ENCODE measurements around the gene ZNF343.
A peak's percentile ranks its signal among the peaks of the same experiment; 100 is the strongest.

Gene ZNF343

GRCh38 chr20:2508631-2509467 lies at the start of gene ZNF343:
Gene ZNF343 (minus strand): TSS chr20:2508915. CDS start chr20:2493895, 15,020 bp downstream.
- H3K4me3 ChIP-seq (ENCODE audit: low read length), result peak within 1 kb of the TSS; percentile 89
- DNase-seq (ENCODE audit: low read depth), result peak; percentile 74
- no peak for TF ChIP-seq CTCF (conservative IDR thresholded peaks at IDR 0.05; ENCODE audit: low read length)

GRCh38 chr20:2557873-2558580 lies 49.3 kb upstream of the ZNF343 start:
- DNase-seq (ENCODE audit: low read depth), result no peak
- no peak overlapping the region for H3K4me3 ChIP-seq (ENCODE audit: low read length)
- no peak for TF ChIP-seq CTCF (conservative IDR thresholded peaks at IDR 0.05; ENCODE audit: low read length)

GRCh38 chr20:2545594-2545993 lies 36.9 kb upstream of the ZNF343 start:
- H3K4me3 ChIP-seq (ENCODE audit: low read length), result no peak overlapping the region
- no peak for TF ChIP-seq CTCF (conservative IDR thresholded peaks at IDR 0.05; ENCODE audit: low read length)
- no peak for DNase-seq (ENCODE audit: low read depth)

GRCh38 chr20:2544211-2544610 lies 35.5 kb upstream of the ZNF343 start:
- TF ChIP-seq CTCF (conservative IDR thresholded peaks at IDR 0.05; ENCODE audit: low read length), result no peak
- H3K4me3 ChIP-seq (ENCODE audit: low read length), result no peak overlapping the region
- DNase-seq (ENCODE audit: low read depth), result no peak

- TF ChIP-seq CTCF (conservative IDR thresholded peaks at IDR 0.05; ENCODE audit: low read length), result no peak
- DNase-seq (ENCODE audit: low read depth), result no peak
- no peak overlapping the region for H3K4me3 ChIP-seq (ENCODE audit: low read length)
These were observed 33.6 kb upstream of the ZNF343 start for GRCh38 chr20:2542361-2542760.

- no peak for DNase-seq (ENCODE audit: low read depth)
- TF ChIP-seq CTCF (conservative IDR thresholded peaks at IDR 0.05; ENCODE audit: low read length), result no peak
- no peak overlapping the region for H3K4me3 ChIP-seq (ENCODE audit: low read length)
These were observed 33.2 kb upstream of the ZNF343 start for GRCh38 chr20:2541940-2542339.

Data from AG10803 (cell line).